Measurements from ENCODE around the gene FERMT2. TPM values are rescaled to one million over a fixed set of nuclear protein-coding genes. Genes with fewer than 3 reads are reported as not detected.

The FERMT2 gene
- total RNA-seq, 1 experiment from 2014 or later, result 33.3 TPM

DNA sequence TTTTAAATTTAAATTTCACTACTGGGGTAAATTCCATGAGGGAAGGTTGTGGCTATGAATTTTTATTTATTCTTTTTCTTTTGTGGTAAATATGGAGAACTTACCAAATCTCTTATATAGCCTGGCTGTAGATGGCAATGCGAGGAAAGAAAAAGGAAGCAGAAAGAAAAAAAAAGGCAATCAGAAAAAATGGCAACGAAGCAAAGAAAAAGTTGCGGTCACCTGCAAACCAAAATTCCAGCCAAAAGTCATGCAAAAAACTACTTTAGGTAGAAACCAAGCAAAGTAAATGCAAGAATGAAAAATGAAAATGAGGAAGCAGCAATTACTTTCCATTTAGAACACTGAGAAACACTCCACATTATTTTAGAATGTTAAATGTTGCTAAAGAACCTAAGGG lies 89.9 kb downstream of the FERMT2 start:
- intact Hi-C loops (cut with micrococcal nuclease; ENCODE audit: unreplicated experiment), result no loop called here
- Histone ChIP-seq H3K27ac (ENCODE audit: low read length) (no peak overlapping the region), H3K36me3 (ENCODE audit: control insufficient read depth, insufficient read depth, low read length) (peaks cover 8% of the 10 kb centered on the region), H3K27me3 (ENCODE audit: control insufficient read depth, insufficient read depth, low read length) (no peaks in the 10 kb centered on the region), H3K4me1 (ENCODE audit: control insufficient read depth, insufficient read depth, low read length) (no peaks in the 10 kb centered on the region), H3K9me3 (ENCODE audit: control insufficient read depth, insufficient read depth, low read depth, low read length) (no peaks in the 10 kb centered on the region), H3K4me3 (ENCODE audit: low read depth in 2 of 2, low read length in 2 of 2) (no peak overlapping the region)
- DNase-seq (ENCODE audit: low read depth, low spot score) (no peak), ATAC-seq (no peak)
- TF ChIP-seq TCF7L2 (IDR thresholded peaks at IDR 0.05; ENCODE audit: low read depth, low read length) (no peak), POLR2AphosphoS5 (IDR thresholded peaks at IDR 0.05; ENCODE audit: low read depth, low read length) (no peak), SIN3A (IDR thresholded peaks at IDR 0.05; ENCODE audit: borderline replicate concordance, insufficient read depth, low read depth, low read length) (no peak)
- TF ChIP-seq, protein P1, sequence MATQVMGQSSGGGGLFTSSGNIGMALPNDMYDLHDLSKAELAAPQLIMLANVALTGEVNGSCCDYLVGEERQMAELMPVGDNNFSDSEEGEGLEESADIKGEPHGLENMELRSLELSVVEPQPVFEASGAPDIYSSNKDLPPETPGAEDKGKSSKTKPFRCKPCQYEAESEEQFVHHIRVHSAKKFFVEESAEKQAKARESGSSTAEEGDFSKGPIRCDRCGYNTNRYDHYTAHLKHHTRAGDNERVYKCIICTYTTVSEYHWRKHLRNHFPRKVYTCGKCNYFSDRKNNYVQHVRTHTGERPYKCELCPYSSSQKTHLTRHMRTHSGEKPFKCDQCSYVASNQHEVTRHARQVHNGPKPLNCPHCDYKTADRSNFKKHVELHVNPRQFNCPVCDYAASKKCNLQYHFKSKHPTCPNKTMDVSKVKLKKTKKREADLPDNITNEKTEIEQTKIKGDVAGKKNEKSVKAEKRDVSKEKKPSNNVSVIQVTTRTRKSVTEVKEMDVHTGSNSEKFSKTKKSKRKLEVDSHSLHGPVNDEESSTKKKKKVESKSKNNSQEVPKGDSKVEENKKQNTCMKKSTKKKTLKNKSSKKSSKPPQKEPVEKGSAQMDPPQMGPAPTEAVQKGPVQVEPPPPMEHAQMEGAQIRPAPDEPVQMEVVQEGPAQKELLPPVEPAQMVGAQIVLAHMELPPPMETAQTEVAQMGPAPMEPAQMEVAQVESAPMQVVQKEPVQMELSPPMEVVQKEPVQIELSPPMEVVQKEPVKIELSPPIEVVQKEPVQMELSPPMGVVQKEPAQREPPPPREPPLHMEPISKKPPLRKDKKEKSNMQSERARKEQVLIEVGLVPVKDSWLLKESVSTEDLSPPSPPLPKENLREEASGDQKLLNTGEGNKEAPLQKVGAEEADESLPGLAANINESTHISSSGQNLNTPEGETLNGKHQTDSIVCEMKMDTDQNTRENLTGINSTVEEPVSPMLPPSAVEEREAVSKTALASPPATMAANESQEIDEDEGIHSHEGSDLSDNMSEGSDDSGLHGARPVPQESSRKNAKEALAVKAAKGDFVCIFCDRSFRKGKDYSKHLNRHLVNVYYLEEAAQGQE (IDR thresholded peaks at IDR 0.05; ENCODE audit: insufficient read depth in 1 of 2, low read depth in 2 of 2, low read length in 1 of 2), result no peak
- TF ChIP-seq, protein P2, sequence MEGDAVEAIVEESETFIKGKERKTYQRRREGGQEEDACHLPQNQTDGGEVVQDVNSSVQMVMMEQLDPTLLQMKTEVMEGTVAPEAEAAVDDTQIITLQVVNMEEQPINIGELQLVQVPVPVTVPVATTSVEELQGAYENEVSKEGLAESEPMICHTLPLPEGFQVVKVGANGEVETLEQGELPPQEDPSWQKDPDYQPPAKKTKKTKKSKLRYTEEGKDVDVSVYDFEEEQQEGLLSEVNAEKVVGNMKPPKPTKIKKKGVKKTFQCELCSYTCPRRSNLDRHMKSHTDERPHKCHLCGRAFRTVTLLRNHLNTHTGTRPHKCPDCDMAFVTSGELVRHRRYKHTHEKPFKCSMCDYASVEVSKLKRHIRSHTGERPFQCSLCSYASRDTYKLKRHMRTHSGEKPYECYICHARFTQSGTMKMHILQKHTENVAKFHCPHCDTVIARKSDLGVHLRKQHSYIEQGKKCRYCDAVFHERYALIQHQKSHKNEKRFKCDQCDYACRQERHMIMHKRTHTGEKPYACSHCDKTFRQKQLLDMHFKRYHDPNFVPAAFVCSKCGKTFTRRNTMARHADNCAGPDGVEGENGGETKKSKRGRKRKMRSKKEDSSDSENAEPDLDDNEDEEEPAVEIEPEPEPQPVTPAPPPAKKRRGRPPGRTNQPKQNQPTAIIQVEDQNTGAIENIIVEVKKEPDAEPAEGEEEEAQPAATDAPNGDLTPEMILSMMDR (IDR thresholded peaks at IDR 0.05), result no peak
- ChIA-PET CTCF (no interaction called here), POLR2A (no interaction called here)
- no TSS peak for BruUV-seq (replicated peaks)
- in situ Hi-C loops (cut with HindIII; ENCODE audit: low pct_unique_long_range_greater_than_20kb, low sequenced_read_pairs), result no loop called here

DNA sequence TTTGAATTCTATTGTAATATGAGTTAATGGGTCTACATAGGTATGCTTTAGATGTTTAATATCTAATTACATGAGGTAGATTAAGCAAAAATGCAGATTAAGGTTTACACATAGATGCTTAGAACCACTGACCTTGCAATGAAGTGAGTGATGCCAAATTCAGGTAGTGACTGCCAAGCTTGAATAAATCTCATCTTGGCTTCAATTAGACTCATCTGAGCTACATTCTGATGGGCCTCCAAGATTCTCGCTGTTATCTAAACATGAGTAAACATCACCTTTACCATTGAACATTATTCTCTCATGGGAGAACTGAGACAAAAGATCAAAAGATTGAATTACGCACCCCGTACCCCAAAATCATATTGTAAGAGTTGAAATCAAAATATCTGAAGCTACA lies 90.6 kb downstream of the FERMT2 start:
- Histone ChIP-seq H3K4me1 (ENCODE audit: control insufficient read depth, insufficient read depth, low read length) (no peaks in the 10 kb centered on the region), H3K27ac (ENCODE audit: low read length) (no peak overlapping the region), H3K27me3 (ENCODE audit: control insufficient read depth, insufficient read depth, low read length) (no peaks in the 10 kb centered on the region), H3K4me3 (ENCODE audit: low read depth in 2 of 2, low read length in 2 of 2) (no peak overlapping the region), H3K36me3 (ENCODE audit: control insufficient read depth, insufficient read depth, low read length) (peaks cover 8% of the 10 kb centered on the region), H3K9me3 (ENCODE audit: control insufficient read depth, insufficient read depth, low read depth, low read length) (no peaks in the 10 kb centered on the region)
- in situ Hi-C loops (cut with HindIII; ENCODE audit: low pct_unique_long_range_greater_than_20kb, low sequenced_read_pairs), result no loop called here
- ATAC-seq, result no peak
- ChIA-PET CTCF (no interaction called here), POLR2A (no interaction called here)
- DNase-seq (ENCODE audit: low read depth, low spot score), result no peak
- BruUV-seq (replicated peaks), result no TSS peak
- intact Hi-C loops (cut with micrococcal nuclease; ENCODE audit: unreplicated experiment), result no loop called here
- TF ChIP-seq POLR2AphosphoS5 (IDR thresholded peaks at IDR 0.05; ENCODE audit: low read depth, low read length) (no peak), SIN3A (IDR thresholded peaks at IDR 0.05; ENCODE audit: borderline replicate concordance, insufficient read depth, low read depth, low read length) (no peak), TCF7L2 (IDR thresholded peaks at IDR 0.05; ENCODE audit: low read depth, low read length) (no peak)
- TF ChIP-seq, protein P2 (IDR thresholded peaks at IDR 0.05), result no peak
- TF ChIP-seq, protein P1 (IDR thresholded peaks at IDR 0.05; ENCODE audit: insufficient read depth in 1 of 2, low read depth in 2 of 2, low read length in 1 of 2), result no peak
